ENCODE measurements around the gene POGZ.

DNA sequence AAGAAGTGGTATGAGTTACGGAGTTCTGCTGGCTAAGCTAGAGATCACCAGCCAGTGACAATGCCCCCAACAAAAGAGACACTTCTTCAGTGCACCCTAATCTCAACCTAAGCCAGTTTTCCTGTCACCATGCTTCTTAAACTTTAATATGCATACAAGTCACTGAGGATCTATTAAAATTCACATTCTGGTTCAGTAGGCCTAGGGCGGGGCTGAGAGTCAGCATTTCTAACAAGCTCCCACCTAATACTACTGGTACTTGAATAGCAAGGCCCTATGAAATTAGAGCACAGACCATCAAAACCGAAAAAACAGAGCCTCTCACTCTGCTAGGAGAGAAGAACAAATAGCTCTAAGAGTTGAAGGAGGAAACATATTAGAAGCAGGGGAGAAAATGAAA, 52.0 kb downstream of the POGZ start:
- TF ChIP-seq, protein P1, sequence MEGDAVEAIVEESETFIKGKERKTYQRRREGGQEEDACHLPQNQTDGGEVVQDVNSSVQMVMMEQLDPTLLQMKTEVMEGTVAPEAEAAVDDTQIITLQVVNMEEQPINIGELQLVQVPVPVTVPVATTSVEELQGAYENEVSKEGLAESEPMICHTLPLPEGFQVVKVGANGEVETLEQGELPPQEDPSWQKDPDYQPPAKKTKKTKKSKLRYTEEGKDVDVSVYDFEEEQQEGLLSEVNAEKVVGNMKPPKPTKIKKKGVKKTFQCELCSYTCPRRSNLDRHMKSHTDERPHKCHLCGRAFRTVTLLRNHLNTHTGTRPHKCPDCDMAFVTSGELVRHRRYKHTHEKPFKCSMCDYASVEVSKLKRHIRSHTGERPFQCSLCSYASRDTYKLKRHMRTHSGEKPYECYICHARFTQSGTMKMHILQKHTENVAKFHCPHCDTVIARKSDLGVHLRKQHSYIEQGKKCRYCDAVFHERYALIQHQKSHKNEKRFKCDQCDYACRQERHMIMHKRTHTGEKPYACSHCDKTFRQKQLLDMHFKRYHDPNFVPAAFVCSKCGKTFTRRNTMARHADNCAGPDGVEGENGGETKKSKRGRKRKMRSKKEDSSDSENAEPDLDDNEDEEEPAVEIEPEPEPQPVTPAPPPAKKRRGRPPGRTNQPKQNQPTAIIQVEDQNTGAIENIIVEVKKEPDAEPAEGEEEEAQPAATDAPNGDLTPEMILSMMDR (IDR thresholded peaks at IDR 0.05), result no peak
- TF ChIP-seq POLR2A (IDR thresholded peaks at IDR 0.05; ENCODE audit: low read depth), result no peak
